Type B pancreatic cell (in vitro differentiated cells): ENCODE data around the gene NTM. TPM values are rescaled to one million over a fixed set of nuclear protein-coding genes. Genes with fewer than 3 reads are reported as not detected.

Experiments used
- DNase-seq: peaks from one replicate; pipeline ENCODE4 v3.0.0; 2021; ENCODE audit warnings: mixed read lengths; ENCODE audit not compliant: unreplicated experiment; ENCODE audit errors: extremely low spot score
- H3K27ac Mint-ChIP-seq: 2 replicates; pipeline ENCODE4 v1.8.0; 2021; ENCODE audit warnings: mild to moderate bottlenecking, mixed read lengths
- H3K27me3 Mint-ChIP-seq: 2 replicates; pipeline ENCODE4 v1.8.0; 2021; ENCODE audit warnings: mixed read lengths
- H3K36me3 Mint-ChIP-seq: 2 replicates; pipeline ENCODE4 v1.8.0; 2021; ENCODE audit warnings: mixed read lengths
- H3K4me1 Mint-ChIP-seq: one replicate; pipeline ENCODE4 v1.8.0; 2021; ENCODE audit warnings: mixed read lengths; ENCODE audit not compliant: unreplicated experiment
- H3K4me3 Mint-ChIP-seq: 2 replicates; pipeline ENCODE4 v1.8.0; 2021; ENCODE audit warnings: mild to moderate bottlenecking, mixed read lengths
- H3K9me3 Mint-ChIP-seq: 2 replicates; pipeline ENCODE4 v1.8.0; 2021; ENCODE audit warnings: mixed read lengths
- CTCF ChIP-seq: fragments of 200-600 bp; sonication (generic); conservative IDR thresholded peaks from 2 replicates; pipeline ENCODE4 v1.5.0; 2021; ENCODE audit warnings: antibody characterized with exemption, mild to moderate bottlenecking
- total RNA-seq: library from RNA; stranded (reverse); gene quantifications from 2 replicates; pipeline ENCODE4 v1.2.1, GENCODE V29; 2021; ENCODE audit warnings: low replicate concordance

NTM gene
- total RNA-seq, 1 donor from 2014 or later, result 19.2 TPM

GRCh38 chr11:132006884-132007580, 636.6 kb downstream of the NTM start:
- H3K4me3 Mint-ChIP-seq, result no peak overlapping the region
- TF ChIP-seq CTCF, result no peak
- peaks cover 54% of the 10 kb centered on the region for H3K27me3 Mint-ChIP-seq
- H3K9me3 Mint-ChIP-seq, result no peaks in the 10 kb centered on the region
- H3K27ac Mint-ChIP-seq, result no peak overlapping the region
- H3K36me3 Mint-ChIP-seq, result no peaks in the 10 kb centered on the region
- peaks cover 17% of the 10 kb centered on the region for H3K4me1 Mint-ChIP-seq
- DNase-seq, result no peak

- TF ChIP-seq CTCF, result no peak
- no peak overlapping the region for H3K4me3 Mint-ChIP-seq
- H3K36me3 Mint-ChIP-seq, result no peaks in the 10 kb centered on the region
- H3K4me1 Mint-ChIP-seq, result peaks cover 17% of the 10 kb centered on the region
- no peaks in the 10 kb centered on the region for H3K9me3 Mint-ChIP-seq
- H3K27me3 Mint-ChIP-seq, result peaks cover 63% of the 10 kb centered on the region
- no peak overlapping the region for H3K27ac Mint-ChIP-seq
- DNase-seq, result no peak
These were observed 637.8 kb downstream of the NTM start for GRCh38 chr11:132008226-132008625.

- no peak overlapping the region for H3K27ac Mint-ChIP-seq
- peak overlapping the region; percentile 3 for H3K4me3 Mint-ChIP-seq
- H3K9me3 Mint-ChIP-seq, result no peaks in the 10 kb centered on the region
- H3K27me3 Mint-ChIP-seq, result peaks cover 69% of the 10 kb centered on the region
- H3K36me3 Mint-ChIP-seq, result no peaks in the 10 kb centered on the region
- no peak for DNase-seq
- peaks cover 17% of the 10 kb centered on the region for H3K4me1 Mint-ChIP-seq
- TF ChIP-seq CTCF, result no peak
These were observed 638.5 kb downstream of the NTM start for GRCh38 chr11:132008872-132009271.

GRCh38 chr11:132020001-132020400, 649.6 kb downstream of the NTM start:
- Mint-ChIP-seq H3K9me3 (no peaks in the 10 kb centered on the region), H3K27me3 (peaks cover 26% of the 10 kb centered on the region), H3K4me3 (no peak overlapping the region), H3K27ac (no peak overlapping the region), H3K36me3 (no peaks in the 10 kb centered on the region), H3K4me1 (peaks cover 9% of the 10 kb centered on the region)
- DNase-seq, result no peak
- TF ChIP-seq CTCF, result no peak

- TF ChIP-seq CTCF, result no peak
- Mint-ChIP-seq H3K27me3 (peaks cover 37% of the 10 kb centered on the region), H3K27ac (no peak overlapping the region), H3K9me3 (no peaks in the 10 kb centered on the region), H3K4me1 (peaks cover 13% of the 10 kb centered on the region), H3K36me3 (no peaks in the 10 kb centered on the region), H3K4me3 (no peak overlapping the region)
- no peak for DNase-seq
These were observed 651.9 kb downstream of the NTM start for GRCh38 chr11:132022285-132022684.
